Esophagus squamous epithelium (tissue), 4 donors: ENCODE results near the gene ATP2A2.

Experiments used
- CTCF ChIP-seq, 6 experiments: fragments of 450-650 bp in 4 of 6; fragments of 200-600 bp in 2 of 6; sonication (generic) in 2 of 6; IDR thresholded peaks; one replicate each; pipeline ENCODE4 v1.5.1; 2016 to 2019; ENCODE audit warnings: antibody characterized with exemption in 6 of 6, mild to moderate bottlenecking in 4 of 6, moderate library complexity in 4 of 6
- POLR2A ChIP-seq, 4 donors: fragments of 450-650 bp; IDR thresholded peaks; one replicate each; pipeline ENCODE4 v1.6.1; 2017; ENCODE audit warnings: antibody characterized with exemption in 4 of 4, mild to moderate bottlenecking in 4 of 4, moderate library complexity in 3 of 4

- TF ChIP-seq CTCF (IDR thresholded peaks at IDR 0.05) (no peak), POLR2A (IDR thresholded peaks at IDR 0.05) (no peak)
These were observed 36.7 kb upstream of the ATP2A2 start for GRCh38 chr12:110244372-110244771.
